HG02885 (cell line): ENCODE data around the gene SLN.

Experiments
- ATAC-seq: cut with Tn5 transposase; IDR thresholded peaks from one replicate; pipeline ENCODE4 v1.9.1; 2021; ENCODE audit warnings: mild to moderate bottlenecking; ENCODE audit not compliant: unreplicated experiment, poor library complexity

SLN gene

GRCh38 chr11:107689317-107690202 is 22.3 kb downstream of the SLN start:
- ATAC-seq = peak; percentile 75

- ATAC-seq = no peak
Measured at GRCh38 chr11:107688322-107688918, 23.4 kb downstream of the SLN start.

- no peak for ATAC-seq
Measured at GRCh38 chr11:107683807-107684206, 28.0 kb downstream of the SLN start.

- ATAC-seq = no peak
Measured at GRCh38 chr11:107683061-107683460, 28.8 kb downstream of the SLN start.

- no peak for ATAC-seq
Measured at GRCh38 chr11:107682572-107682971, 29.3 kb downstream of the SLN start.

GRCh38 chr11:107682171-107682570 is 29.7 kb downstream of the SLN start:
- ATAC-seq = no peak

GRCh38 chr11:107679255-107680024 is 32.4 kb downstream of the SLN start:
- no peak for ATAC-seq

- no peak for ATAC-seq
Measured at GRCh38 chr11:107678632-107678971, 33.3 kb downstream of the SLN start.

- ATAC-seq = no peak
Measured at GRCh38 chr11:107677924-107678631, 33.8 kb downstream of the SLN start.

GRCh38 chr11:107676336-107677057 is 35.4 kb downstream of the SLN start:
- no peak for ATAC-seq

GRCh38 chr11:107675902-107676301 is 36.0 kb downstream of the SLN start:
- ATAC-seq = no peak

GRCh38 chr11:107669893-107670601 is 41.8 kb downstream of the SLN start:
- no peak for ATAC-seq

GRCh38 chr11:107669191-107669740 is 42.6 kb downstream of the SLN start:
- no peak for ATAC-seq

GRCh38 chr11:107666911-107667613 is 44.8 kb downstream of the SLN start:
- ATAC-seq = no peak

GRCh38 chr11:107665018-107665417 is 46.8 kb downstream of the SLN start:
- no peak for ATAC-seq

GRCh38 chr11:107661656-107662055 is 50.2 kb downstream of the SLN start:
- no peak for ATAC-seq

GRCh38 chr11:107660066-107660465 is 51.8 kb downstream of the SLN start:
- no peak for ATAC-seq

GRCh38 chr11:107659310-107659709 is 52.5 kb downstream of the SLN start:
- ATAC-seq = no peak
